Measurements from ENCODE around the gene EXOC4.

EXOC4 gene

GRCh38 chr7:133999178-133999577, 746.3 kb downstream of the EXOC4 start:
- H3K9me3 ChIP-seq: no peaks in the 10 kb centered on the region

DNA sequence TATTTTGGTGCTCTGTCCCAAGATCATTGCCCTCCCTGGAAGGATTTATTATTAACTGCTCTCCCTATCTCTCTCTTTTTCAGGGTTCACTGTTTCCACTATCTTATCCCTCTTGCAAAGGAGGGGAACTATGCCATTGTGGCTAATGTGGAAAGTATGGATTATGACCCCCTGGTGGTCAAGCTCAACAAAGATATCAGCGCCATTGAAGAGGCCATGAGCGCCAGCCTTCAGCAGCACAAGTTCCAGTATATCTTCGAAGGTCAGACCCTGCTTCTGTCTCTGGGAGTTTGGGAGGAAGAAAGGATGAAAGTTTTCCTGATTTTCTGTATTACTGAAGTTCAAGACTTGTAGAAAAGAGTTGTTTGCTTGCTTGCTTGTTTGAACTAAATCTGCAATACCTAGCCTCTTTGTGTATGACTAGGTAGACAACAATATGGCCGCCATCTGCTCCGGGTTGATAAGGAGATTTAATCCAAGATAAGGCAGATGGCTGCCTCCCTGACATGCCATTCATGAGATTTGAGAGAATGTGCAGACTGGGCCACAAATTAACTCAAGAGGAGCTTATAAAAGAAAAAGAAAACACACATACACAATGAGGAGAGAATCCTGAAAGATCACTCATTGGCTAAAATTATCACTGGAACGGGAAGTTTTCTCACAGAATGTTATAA, 752.1 kb downstream of the EXOC4 start:
- H3K27ac ChIP-seq: no peak overlapping the region
- no peaks in the 10 kb centered on the region for H4K20me1 ChIP-seq
- H3K9me3 ChIP-seq: no peaks in the 10 kb centered on the region
- no peak overlapping the region for H3K9ac ChIP-seq
- no peak overlapping the region for H3K4me3 ChIP-seq
- no peak overlapping the region for H3K4me2 ChIP-seq
- H3K4me1 ChIP-seq: no peaks in the 10 kb centered on the region
- no peak for TF ChIP-seq Cebpa-rat (IDR thresholded peaks at IDR 0.05)
- H3K36me3 ChIP-seq: peaks cover 18% of the 10 kb centered on the region; the same call in 1 of the 2 replicates
- H3K27me3 ChIP-seq: no peaks in the 10 kb centered on the region

More at GRCh38 chr7:133999178-133999577, 746.3 kb downstream of the EXOC4 start:
- Histone ChIP-seq H3K27me3 (no peaks in the 10 kb centered on the region), H4K20me1 (no peaks in the 10 kb centered on the region), H3K36me3 (peaks cover 19% of the 10 kb centered on the region; the same call in 1 of the 2 replicates), H3K4me3 (no peak overlapping the region), H3K9ac (no peak overlapping the region), H3K4me2 (no peak overlapping the region), H3K27ac (no peak overlapping the region), H3K4me1 (no peaks in the 10 kb centered on the region)
- TF ChIP-seq Cebpa-rat (IDR thresholded peaks at IDR 0.05): no peak

- H3K27ac ChIP-seq: no peak overlapping the region
- H3K4me2 ChIP-seq: no peak overlapping the region
- H3K9ac ChIP-seq: no peak overlapping the region
- H3K9me3 ChIP-seq: no peaks in the 10 kb centered on the region
- H3K36me3 ChIP-seq: peaks cover 20% of the 10 kb centered on the region; the same call in 1 of the 2 replicates
- no peaks in the 10 kb centered on the region for H4K20me1 ChIP-seq
- H3K27me3 ChIP-seq: no peaks in the 10 kb centered on the region
- H3K4me1 ChIP-seq: no peaks in the 10 kb centered on the region
- TF ChIP-seq Cebpa-rat (IDR thresholded peaks at IDR 0.05): no peak
- no peak overlapping the region for H3K4me3 ChIP-seq
Observed at GRCh38 chr7:134009314-134010110, 756.6 kb downstream of the EXOC4 start.

DNA sequence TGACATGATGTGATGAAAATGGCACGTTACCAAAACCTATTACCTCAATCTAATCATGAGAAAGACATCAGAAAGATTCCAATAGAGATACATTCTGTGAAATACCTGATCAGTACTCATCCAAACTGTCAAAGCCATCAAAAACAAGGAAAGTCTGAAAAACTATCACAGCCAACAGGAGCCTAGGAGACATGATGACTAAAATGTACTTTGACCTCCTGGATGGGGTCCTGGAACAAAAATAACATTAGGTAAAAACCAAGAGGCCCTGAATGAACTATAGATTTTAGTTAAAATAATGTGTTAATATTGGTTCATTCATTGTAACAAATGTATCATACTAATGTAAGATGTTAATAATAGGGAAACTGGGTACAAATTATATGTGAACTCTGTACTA, 760.4 kb downstream of the EXOC4 start:
- H3K36me3 ChIP-seq: peaks cover 9% of the 10 kb centered on the region; the same call in 1 of the 2 replicates
- no peak overlapping the region for H3K4me2 ChIP-seq
- H3K9me3 ChIP-seq: no peaks in the 10 kb centered on the region
- no peak for TF ChIP-seq Cebpa-rat (IDR thresholded peaks at IDR 0.05)
- no peak overlapping the region for H3K4me3 ChIP-seq
- H3K27me3 ChIP-seq: no peaks in the 10 kb centered on the region
- no peaks in the 10 kb centered on the region for H3K4me1 ChIP-seq
- H3K9ac ChIP-seq: no peak overlapping the region
- no peaks in the 10 kb centered on the region for H4K20me1 ChIP-seq
- H3K27ac ChIP-seq: no peak overlapping the region

DNA sequence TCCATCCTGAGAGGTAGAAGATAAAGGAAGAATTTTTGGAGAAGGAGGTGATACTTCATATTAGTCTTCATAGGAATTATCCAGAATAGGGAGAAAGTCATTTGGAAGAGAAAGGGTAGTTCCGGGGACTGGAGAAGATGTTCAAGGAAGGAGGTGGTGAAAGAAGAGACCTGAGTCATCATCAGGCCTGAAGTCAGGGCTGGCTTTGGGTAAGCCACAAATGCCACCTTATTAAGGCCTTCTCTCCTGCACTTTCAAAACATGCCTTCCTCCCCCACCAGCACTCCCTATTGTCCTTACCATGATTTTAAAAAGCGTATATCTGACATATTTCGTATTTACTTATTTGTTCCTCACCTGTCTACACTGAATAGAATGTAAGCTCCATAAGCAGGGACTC, 762.1 kb downstream of the EXOC4 start:
- no peaks in the 10 kb centered on the region for H3K9me3 ChIP-seq
- H4K20me1 ChIP-seq: no peaks in the 10 kb centered on the region
- H3K27me3 ChIP-seq: no peaks in the 10 kb centered on the region
- no peak overlapping the region for H3K4me2 ChIP-seq
- H3K27ac ChIP-seq: no peak overlapping the region
- peaks cover 9% of the 10 kb centered on the region; the same call in 1 of the 2 replicates for H3K36me3 ChIP-seq
- H3K4me1 ChIP-seq: no peaks in the 10 kb centered on the region
- H3K9ac ChIP-seq: no peak overlapping the region
- H3K4me3 ChIP-seq: no peak overlapping the region
- TF ChIP-seq Cebpa-rat (IDR thresholded peaks at IDR 0.05): no peak

DNA sequence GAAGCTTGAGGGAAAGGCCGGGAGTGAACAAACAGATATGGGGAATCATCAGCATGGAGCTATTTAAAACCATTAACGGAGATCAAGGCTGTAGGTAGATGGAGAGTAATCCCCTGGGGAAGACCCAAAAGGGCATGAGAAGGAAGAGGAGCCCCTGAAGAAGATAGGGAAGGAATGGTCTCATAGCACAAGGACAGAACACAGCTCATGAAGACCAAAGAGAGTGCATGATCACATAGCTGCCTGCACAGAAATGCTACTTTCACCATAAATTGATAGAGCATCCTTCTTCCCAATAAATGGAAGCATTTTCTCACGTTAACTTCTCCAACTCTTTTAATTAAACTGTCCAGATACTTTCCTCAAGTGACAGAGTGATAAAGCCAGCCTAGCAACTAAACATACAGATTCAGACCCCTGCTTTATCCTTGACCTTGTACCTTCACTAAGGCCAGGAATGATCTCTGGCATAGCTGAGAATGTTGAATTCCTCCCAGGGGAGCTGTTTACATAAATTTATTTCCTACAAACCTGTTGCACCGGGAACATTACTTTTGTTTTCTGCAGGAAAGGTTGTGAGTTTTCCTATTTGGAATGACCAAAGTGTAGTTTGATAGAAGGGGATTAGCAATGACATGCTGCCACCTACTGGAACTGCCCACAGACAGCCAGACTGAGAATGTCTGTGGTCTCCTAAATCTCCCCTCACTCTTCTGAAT, 763.5 kb downstream of the EXOC4 start:
- H3K4me2 ChIP-seq: no peak overlapping the region
- peaks cover 4% of the 10 kb centered on the region; the same call in 1 of the 2 replicates for H3K36me3 ChIP-seq
- no peak overlapping the region for H3K9ac ChIP-seq
- no peaks in the 10 kb centered on the region for H3K4me1 ChIP-seq
- H3K4me3 ChIP-seq: no peak overlapping the region
- no peaks in the 10 kb centered on the region for H4K20me1 ChIP-seq
- H3K27me3 ChIP-seq: no peaks in the 10 kb centered on the region
- no peaks in the 10 kb centered on the region for H3K9me3 ChIP-seq
- no peak overlapping the region for H3K27ac ChIP-seq
- TF ChIP-seq Cebpa-rat (IDR thresholded peaks at IDR 0.05): no peak

DNA sequence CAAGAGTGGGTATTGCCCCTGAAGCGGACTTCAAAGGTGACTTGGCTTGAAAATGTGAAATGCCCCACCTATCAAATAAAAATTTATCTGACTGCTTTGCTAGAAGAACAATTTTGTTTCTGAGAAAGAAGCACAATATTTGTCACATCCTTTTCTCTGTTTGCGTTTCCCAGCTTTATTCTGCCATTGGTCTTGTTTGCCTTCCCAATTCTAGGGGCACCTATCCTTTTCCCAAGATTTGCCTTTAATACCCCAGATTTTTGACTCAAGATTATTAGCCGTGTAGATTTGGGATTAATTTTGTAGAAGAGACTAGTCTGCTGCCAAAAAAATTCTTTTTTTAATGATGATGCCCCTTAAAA, 764.0 kb downstream of the EXOC4 start:
- Histone ChIP-seq H3K9ac (no peak overlapping the region), H3K4me1 (no peaks in the 10 kb centered on the region), H4K20me1 (no peaks in the 10 kb centered on the region), H3K27ac (no peak overlapping the region), H3K4me3 (no peak overlapping the region), H3K27me3 (no peaks in the 10 kb centered on the region), H3K36me3 (peaks cover 4% of the 10 kb centered on the region; the same call in 1 of the 2 replicates), H3K4me2 (no peak overlapping the region), H3K9me3 (no peaks in the 10 kb centered on the region)
- no peak for TF ChIP-seq Cebpa-rat (IDR thresholded peaks at IDR 0.05)

- Histone ChIP-seq H3K4me3 (no peak overlapping the region), H4K20me1 (no peaks in the 10 kb centered on the region), H3K27me3 (no peaks in the 10 kb centered on the region), H3K27ac (no peak overlapping the region), H3K4me1 (no peaks in the 10 kb centered on the region), H3K9me3 (no peaks in the 10 kb centered on the region), H3K9ac (no peak overlapping the region), H3K36me3 (no peaks in the 10 kb centered on the region), H3K4me2 (no peak overlapping the region)
- no peak for TF ChIP-seq Cebpa-rat (IDR thresholded peaks at IDR 0.05)
Observed at GRCh38 chr7:134018306-134018705, 765.4 kb downstream of the EXOC4 start.

DNA sequence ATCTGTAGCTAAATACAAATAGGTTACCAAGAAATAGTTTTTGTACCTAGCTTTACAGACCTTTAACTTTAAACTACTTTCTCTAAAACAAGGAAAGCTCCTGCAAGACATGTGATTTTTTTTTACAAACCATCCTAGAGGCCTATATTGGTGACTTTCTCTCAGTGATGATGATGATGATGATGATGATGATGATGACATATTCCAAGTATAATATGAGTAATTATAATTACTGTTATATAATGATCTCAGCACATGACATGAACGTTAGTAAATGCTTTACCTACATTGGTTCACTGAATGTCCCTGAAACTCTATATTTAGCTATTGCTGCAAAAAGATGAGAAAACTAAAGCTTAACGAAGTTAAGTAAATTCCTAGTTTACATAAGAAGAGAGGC, 766.4 kb downstream of the EXOC4 start:
- no peak overlapping the region for H3K27ac ChIP-seq

DNA sequence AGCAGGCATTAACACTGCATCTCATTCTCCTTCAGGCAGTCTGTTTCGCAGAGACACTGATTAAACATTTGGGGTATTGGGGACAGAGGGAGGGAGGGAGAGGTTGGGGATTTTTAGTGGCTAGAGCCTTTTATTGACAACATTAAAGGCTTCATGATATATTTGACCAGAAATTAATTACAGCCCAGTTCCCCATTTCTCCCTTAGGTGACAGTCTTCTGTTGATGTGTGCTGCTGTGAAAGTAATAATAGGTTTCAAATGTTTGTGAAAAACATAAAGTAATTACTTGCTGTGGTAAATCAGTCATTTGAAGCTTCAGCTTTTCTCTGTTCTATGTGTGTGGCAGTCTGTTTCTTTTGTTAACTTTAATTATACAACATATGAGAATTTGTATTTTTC, 769.0 kb downstream of the EXOC4 start:
- H3K9me3 ChIP-seq: no peaks in the 10 kb centered on the region
- no peaks in the 10 kb centered on the region for H3K27me3 ChIP-seq
- H3K36me3 ChIP-seq: no peaks in the 10 kb centered on the region
- no peak overlapping the region for H3K27ac ChIP-seq
- no peak overlapping the region for H3K4me2 ChIP-seq
- H3K4me1 ChIP-seq: no peaks in the 10 kb centered on the region
- no peaks in the 10 kb centered on the region for H4K20me1 ChIP-seq
- no peak overlapping the region for H3K4me3 ChIP-seq
- H3K9ac ChIP-seq: no peak overlapping the region
- no peak for TF ChIP-seq Cebpa-rat (IDR thresholded peaks at IDR 0.05)

More for the DNA sequence above, 766.4 kb downstream of the EXOC4 start:
- TF ChIP-seq Cebpa-rat (IDR thresholded peaks at IDR 0.05): no peak
- Histone ChIP-seq H3K36me3 (no peaks in the 10 kb centered on the region), H3K4me3 (no peak overlapping the region), H4K20me1 (no peaks in the 10 kb centered on the region), H3K9ac (no peak overlapping the region), H3K9me3 (no peaks in the 10 kb centered on the region), H3K4me1 (no peaks in the 10 kb centered on the region), H3K27me3 (no peaks in the 10 kb centered on the region), H3K4me2 (no peak overlapping the region)

Data from BLaER1 (cell line).